ENCODE data around the gene RELN. TPM values are rescaled to one million over a fixed set of nuclear protein-coding genes. Genes with fewer than 3 reads are reported as not detected.
"Not testable (repeated sequence)": the region's sequence is repeated elsewhere in the genome, so short reads cannot be mapped to it uniquely, and the experiment has no call there.

Gene RELN
- total RNA-seq, 1 donor = under 0.01 TPM

- H3K4me1 ChIP-seq (ENCODE audit: insufficient read depth, low read length) = no peaks in the 10 kb centered on the region
- no peaks in the 10 kb centered on the region for H3K27me3 ChIP-seq (ENCODE audit: insufficient read depth, low read length)
- no peak overlapping the region for H3K4me3 ChIP-seq (ENCODE audit: low read length)
- H3K9me3 ChIP-seq (ENCODE audit: low read depth, low read length) = no peaks in the 10 kb centered on the region
Measured at GRCh38 chr7:103824251-103824650, 165.2 kb downstream of the RELN start.

- Histone ChIP-seq H3K4me3 (ENCODE audit: low read length) (no peak overlapping the region), H3K9me3 (ENCODE audit: low read depth, low read length) (no peaks in the 10 kb centered on the region), H3K27me3 (ENCODE audit: insufficient read depth, low read length) (no peaks in the 10 kb centered on the region), H3K4me1 (ENCODE audit: insufficient read depth, low read length) (no peaks in the 10 kb centered on the region)
Measured at GRCh38 chr7:103823084-103823483, 166.4 kb downstream of the RELN start.

- Histone ChIP-seq H3K9me3 (ENCODE audit: low read depth, low read length) (no peaks in the 10 kb centered on the region), H3K4me1 (ENCODE audit: insufficient read depth, low read length) (no peaks in the 10 kb centered on the region), H3K4me3 (ENCODE audit: low read length) (no peak overlapping the region), H3K27me3 (ENCODE audit: insufficient read depth, low read length) (no peaks in the 10 kb centered on the region)
Measured at GRCh38 chr7:103821092-103821491, 168.4 kb downstream of the RELN start.

GRCh38 chr7:103815972-103816371 is 173.5 kb downstream of the RELN start:
- H3K4me1 ChIP-seq (ENCODE audit: insufficient read depth, low read length); H3K9me3 ChIP-seq (ENCODE audit: low read depth, low read length); H3K4me3 ChIP-seq (ENCODE audit: low read length); H3K27me3 ChIP-seq (ENCODE audit: insufficient read depth, low read length): not testable (repeated sequence)

GRCh38 chr7:103813970-103814369 is 175.5 kb downstream of the RELN start:
- H3K9me3 ChIP-seq (ENCODE audit: low read depth, low read length) = no peaks in the 10 kb centered on the region
- H3K4me3 ChIP-seq (ENCODE audit: low read length) = no peak overlapping the region
- no peaks in the 10 kb centered on the region for H3K4me1 ChIP-seq (ENCODE audit: insufficient read depth, low read length)
- H3K27me3 ChIP-seq (ENCODE audit: insufficient read depth, low read length) = no peaks in the 10 kb centered on the region

GRCh38 chr7:103811997-103812396 is 177.5 kb downstream of the RELN start:
- H3K9me3 ChIP-seq (ENCODE audit: low read depth, low read length) = no peaks in the 10 kb centered on the region
- H3K27me3 ChIP-seq (ENCODE audit: insufficient read depth, low read length) = no peaks in the 10 kb centered on the region
- H3K4me3 ChIP-seq (ENCODE audit: low read length) = no peak overlapping the region
- no peaks in the 10 kb centered on the region for H3K4me1 ChIP-seq (ENCODE audit: insufficient read depth, low read length)

- Histone ChIP-seq H3K4me3 (ENCODE audit: low read length) (no peak overlapping the region), H3K4me1 (ENCODE audit: insufficient read depth, low read length) (no peaks in the 10 kb centered on the region), H3K9me3 (ENCODE audit: low read depth, low read length) (no peaks in the 10 kb centered on the region), H3K27me3 (ENCODE audit: insufficient read depth, low read length) (no peaks in the 10 kb centered on the region)
Measured at GRCh38 chr7:103811290-103811689, 178.2 kb downstream of the RELN start.

- H3K4me3 ChIP-seq (ENCODE audit: low read length) = no peak overlapping the region
- H3K9me3 ChIP-seq (ENCODE audit: low read depth, low read length) = no peaks in the 10 kb centered on the region
- no peaks in the 10 kb centered on the region for H3K4me1 ChIP-seq (ENCODE audit: insufficient read depth, low read length)
- H3K27me3 ChIP-seq (ENCODE audit: insufficient read depth, low read length) = no peaks in the 10 kb centered on the region
Measured at GRCh38 chr7:103810112-103810744, 179.2 kb downstream of the RELN start.

GRCh38 chr7:103809229-103809994 is 180.0 kb downstream of the RELN start:
- H3K27me3 ChIP-seq (ENCODE audit: insufficient read depth, low read length) = no peaks in the 10 kb centered on the region
- no peaks in the 10 kb centered on the region for H3K4me1 ChIP-seq (ENCODE audit: insufficient read depth, low read length)
- H3K4me3 ChIP-seq (ENCODE audit: low read length) = no peak overlapping the region
- H3K9me3 ChIP-seq (ENCODE audit: low read depth, low read length) = no peaks in the 10 kb centered on the region

GRCh38 chr7:103805346-103805745 is 184.1 kb downstream of the RELN start:
- Histone ChIP-seq H3K9me3 (ENCODE audit: low read depth, low read length) (no peaks in the 10 kb centered on the region), H3K4me3 (ENCODE audit: low read length) (no peak overlapping the region), H3K4me1 (ENCODE audit: insufficient read depth, low read length) (no peaks in the 10 kb centered on the region), H3K27me3 (ENCODE audit: insufficient read depth, low read length) (no peaks in the 10 kb centered on the region)

GRCh38 chr7:103803631-103804030 is 185.8 kb downstream of the RELN start:
- Histone ChIP-seq H3K9me3 (ENCODE audit: low read depth, low read length) (no peaks in the 10 kb centered on the region), H3K4me3 (ENCODE audit: low read length) (no peak overlapping the region), H3K4me1 (ENCODE audit: insufficient read depth, low read length) (no peaks in the 10 kb centered on the region), H3K27me3 (ENCODE audit: insufficient read depth, low read length) (no peaks in the 10 kb centered on the region)

GRCh38 chr7:103799298-103799697 is 190.2 kb downstream of the RELN start:
- Histone ChIP-seq H3K4me1 (ENCODE audit: insufficient read depth, low read length) (no peaks in the 10 kb centered on the region), H3K27me3 (ENCODE audit: insufficient read depth, low read length) (no peaks in the 10 kb centered on the region), H3K9me3 (ENCODE audit: low read depth, low read length) (no peaks in the 10 kb centered on the region), H3K4me3 (ENCODE audit: low read length) (no peak overlapping the region)

GRCh38 chr7:103797647-103798307 is 191.7 kb downstream of the RELN start:
- no peaks in the 10 kb centered on the region for H3K9me3 ChIP-seq (ENCODE audit: low read depth, low read length)
- no peaks in the 10 kb centered on the region for H3K4me1 ChIP-seq (ENCODE audit: insufficient read depth, low read length)
- no peak overlapping the region for H3K4me3 ChIP-seq (ENCODE audit: low read length)
- H3K27me3 ChIP-seq (ENCODE audit: insufficient read depth, low read length) = no peaks in the 10 kb centered on the region

GRCh38 chr7:103796327-103796962 is 193.0 kb downstream of the RELN start:
- no peaks in the 10 kb centered on the region for H3K27me3 ChIP-seq (ENCODE audit: insufficient read depth, low read length)
- H3K4me1 ChIP-seq (ENCODE audit: insufficient read depth, low read length) = no peaks in the 10 kb centered on the region
- no peaks in the 10 kb centered on the region for H3K9me3 ChIP-seq (ENCODE audit: low read depth, low read length)
- no peak overlapping the region for H3K4me3 ChIP-seq (ENCODE audit: low read length)

- Histone ChIP-seq H3K27me3 (ENCODE audit: insufficient read depth, low read length) (no peaks in the 10 kb centered on the region), H3K9me3 (ENCODE audit: low read depth, low read length) (no peaks in the 10 kb centered on the region), H3K4me1 (ENCODE audit: insufficient read depth, low read length) (no peaks in the 10 kb centered on the region), H3K4me3 (ENCODE audit: low read length) (no peak overlapping the region)
Measured at GRCh38 chr7:103795787-103796186, 193.7 kb downstream of the RELN start.
